ENCODE results near the gene PLGRKT.
"Not testable (repeated sequence)": the region's sequence is repeated elsewhere in the genome, so short reads cannot be mapped to it uniquely, and the experiment has no call there.

PLGRKT gene

DNA sequence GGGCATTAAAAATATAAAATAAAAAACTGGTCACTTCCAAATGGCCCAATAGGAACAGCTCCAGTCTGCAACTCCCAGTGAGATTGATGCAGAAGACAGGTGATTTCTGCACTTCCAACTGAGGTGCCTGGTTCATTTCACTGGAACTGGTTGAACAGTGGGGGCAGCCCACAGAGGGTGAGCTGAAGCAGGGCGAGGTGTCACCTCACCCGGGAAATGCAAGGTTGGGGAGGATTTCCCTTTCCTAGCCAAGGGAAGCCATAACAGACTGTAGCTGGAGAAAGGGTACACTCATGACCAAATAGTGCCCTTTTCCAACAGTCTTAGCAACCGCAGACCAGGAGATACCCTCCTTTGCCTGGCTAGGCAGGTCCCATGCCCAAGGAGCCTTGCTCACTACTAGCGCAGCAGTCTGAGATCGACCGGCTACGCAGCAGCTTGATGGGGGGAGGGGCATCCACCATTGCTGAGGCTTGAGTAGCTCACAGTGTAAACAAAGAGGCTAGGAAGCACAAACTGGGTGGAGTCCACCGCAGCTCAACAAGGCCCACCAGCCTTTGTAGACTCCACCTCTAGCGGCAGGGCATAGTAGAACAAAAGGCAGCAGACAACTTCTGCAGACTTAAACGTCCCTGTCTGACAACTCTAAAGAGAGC lies 110.7 kb downstream of the PLGRKT start:
- Histone ChIP-seq H3K4me3 (ENCODE audit: low read depth in 1 of 5, low read length in 5 of 5) (peak overlapping the region in 2 of 5 donors; percentile 13 to 60), H3K4me1 (ENCODE audit: control insufficient read depth in 5 of 5, insufficient read depth in 5 of 5, low read length in 5 of 5) (no peaks in the 10 kb centered on the region), H3K27ac (ENCODE audit: low read depth, low read length) (no peak overlapping the region), H3K9me3 (ENCODE audit: control insufficient read depth in 5 of 5, low read length in 5 of 5) (no peaks in the 10 kb centered on the region), H3K27me3 (ENCODE audit: control insufficient read depth in 5 of 5, insufficient read depth in 4 of 5, low read length in 5 of 5) (no peaks in the 10 kb centered on the region), H3K36me3 (ENCODE audit: control insufficient read depth in 5 of 5, insufficient read depth in 5 of 5, low read length in 5 of 5) (no peaks in the 10 kb centered on the region), H3K9ac (ENCODE audit: low read length in 5 of 5) (no peak overlapping the region)

DNA sequence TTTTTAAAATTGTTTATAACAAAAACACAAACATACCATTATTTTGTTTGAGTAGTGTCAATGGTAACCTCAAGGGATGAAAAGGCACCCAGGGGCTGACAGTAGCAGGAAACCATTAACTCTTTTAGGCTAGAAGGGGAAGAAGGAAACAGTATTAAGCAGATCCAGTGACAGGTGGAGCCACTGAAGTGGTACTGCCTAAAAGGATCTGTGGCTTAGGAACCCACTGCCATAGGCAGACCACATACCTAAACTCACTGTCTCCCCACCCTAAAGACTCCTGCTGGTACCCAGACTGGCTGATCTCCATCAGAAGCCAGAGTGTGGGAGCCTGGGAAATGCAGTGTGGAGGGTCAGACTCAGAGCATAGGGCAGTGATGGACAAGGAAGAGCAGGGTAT lies 111.5 kb downstream of the PLGRKT start:
- H3K27me3 ChIP-seq (ENCODE audit: control insufficient read depth in 5 of 5, insufficient read depth in 4 of 5, low read length in 5 of 5), result no peaks in the 10 kb centered on the region
- H3K4me1 ChIP-seq (ENCODE audit: control insufficient read depth in 5 of 5, insufficient read depth in 5 of 5, low read length in 5 of 5), result no peaks in the 10 kb centered on the region
- no peak overlapping the region for H3K9ac ChIP-seq (ENCODE audit: low read length in 5 of 5)
- H3K9me3 ChIP-seq (ENCODE audit: control insufficient read depth in 5 of 5, low read length in 5 of 5), result no peaks in the 10 kb centered on the region
- no peak overlapping the region for H3K27ac ChIP-seq (ENCODE audit: low read depth, low read length)
- H3K4me3 ChIP-seq (ENCODE audit: low read depth in 1 of 5, low read length in 5 of 5), result no peak overlapping the region
- H3K36me3 ChIP-seq (ENCODE audit: control insufficient read depth in 5 of 5, insufficient read depth in 5 of 5, low read length in 5 of 5), result no peaks in the 10 kb centered on the region

DNA sequence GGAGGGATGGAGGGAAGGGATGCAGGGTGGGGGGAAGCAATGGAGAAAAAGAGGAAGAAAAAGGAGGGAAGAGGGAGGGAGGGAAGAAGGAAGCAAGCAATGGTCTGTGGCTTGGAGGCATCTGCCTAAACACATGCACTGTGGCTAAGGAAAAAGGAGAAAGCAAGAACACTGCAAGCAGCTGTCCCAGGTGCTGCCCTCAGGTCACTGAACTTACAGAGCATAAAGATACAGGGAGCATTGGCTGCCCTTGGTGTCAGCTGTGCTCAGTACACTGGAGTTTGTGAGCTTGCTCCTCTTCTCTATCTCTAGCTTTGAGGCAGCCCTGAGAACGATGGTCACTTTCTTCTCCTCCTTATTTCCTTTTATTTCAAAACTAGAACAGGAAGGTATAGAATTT lies 116.1 kb downstream of the PLGRKT start:
- not testable (repeated sequence) for H3K9me3 ChIP-seq (ENCODE audit: control insufficient read depth in 5 of 5, low read length in 5 of 5); H3K27me3 ChIP-seq (ENCODE audit: control insufficient read depth in 5 of 5, insufficient read depth in 4 of 5, low read length in 5 of 5); H3K4me3 ChIP-seq (ENCODE audit: low read depth in 1 of 5, low read length in 5 of 5); H3K9ac ChIP-seq (ENCODE audit: low read length in 5 of 5); H3K27ac ChIP-seq (ENCODE audit: low read depth, low read length); H3K36me3 ChIP-seq (ENCODE audit: control insufficient read depth in 5 of 5, insufficient read depth in 5 of 5, low read length in 5 of 5); H3K4me1 ChIP-seq (ENCODE audit: control insufficient read depth in 5 of 5, insufficient read depth in 5 of 5, low read length in 5 of 5)

DNA sequence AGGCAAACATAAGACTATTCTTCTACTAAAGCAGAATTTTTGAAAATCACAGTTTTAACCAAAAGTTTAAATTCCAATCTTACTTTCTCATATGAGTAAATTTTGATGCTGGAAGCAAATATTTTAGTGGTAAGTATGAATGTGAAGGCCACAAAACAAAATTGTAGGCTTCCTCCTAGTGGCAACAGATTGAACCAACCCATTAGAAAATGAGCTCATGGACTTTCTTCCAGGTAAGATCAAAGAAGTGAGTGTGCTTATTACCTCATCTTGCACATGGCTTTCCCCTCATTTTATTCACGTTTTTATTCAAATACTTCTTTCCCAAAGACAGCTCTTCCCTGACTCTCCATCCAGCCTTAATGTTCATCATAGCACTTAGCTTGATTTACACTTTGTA lies 116.7 kb downstream of the PLGRKT start:
- Histone ChIP-seq H3K4me1 (ENCODE audit: control insufficient read depth in 5 of 5, insufficient read depth in 5 of 5, low read length in 5 of 5) (no peaks in the 10 kb centered on the region), H3K4me3 (ENCODE audit: low read depth in 1 of 5, low read length in 5 of 5) (no peak overlapping the region), H3K9me3 (ENCODE audit: control insufficient read depth in 5 of 5, low read length in 5 of 5) (no peaks in the 10 kb centered on the region), H3K27me3 (ENCODE audit: control insufficient read depth in 5 of 5, insufficient read depth in 4 of 5, low read length in 5 of 5) (no peaks in the 10 kb centered on the region), H3K27ac (ENCODE audit: low read depth, low read length) (no peak overlapping the region), H3K9ac (ENCODE audit: low read length in 5 of 5) (no peak overlapping the region), H3K36me3 (ENCODE audit: control insufficient read depth in 5 of 5, insufficient read depth in 5 of 5, low read length in 5 of 5) (no peaks in the 10 kb centered on the region)

DNA sequence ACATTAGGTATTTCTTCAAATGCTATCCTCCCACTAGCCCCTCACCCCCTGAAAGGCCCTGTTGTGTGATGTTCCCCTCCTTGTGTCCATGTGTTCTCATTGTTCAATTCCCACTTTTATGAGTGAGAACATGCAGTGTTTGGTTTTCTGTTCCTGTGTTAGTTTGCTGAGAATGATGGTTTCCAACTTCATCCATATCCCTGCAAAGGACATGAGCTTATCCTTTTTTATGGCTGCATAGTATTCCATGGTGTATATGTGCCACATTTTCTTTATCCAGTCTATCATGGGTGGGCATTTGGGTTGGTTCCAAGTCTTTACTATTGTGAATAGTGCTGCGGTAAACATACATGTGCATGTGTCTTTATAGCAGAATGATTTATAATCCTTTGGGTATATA lies 121.3 kb downstream of the PLGRKT start:
- peaks cover 4 to 19% (median 12%) of the 10 kb centered on the region in 5 donors for H3K9me3 ChIP-seq (ENCODE audit: control insufficient read depth in 5 of 5, low read length in 5 of 5)
- H3K9ac ChIP-seq (ENCODE audit: low read length in 5 of 5); H3K36me3 ChIP-seq (ENCODE audit: control insufficient read depth in 5 of 5, insufficient read depth in 5 of 5, low read length in 5 of 5); H3K4me3 ChIP-seq (ENCODE audit: low read depth in 1 of 5, low read length in 5 of 5); H3K27me3 ChIP-seq (ENCODE audit: control insufficient read depth in 5 of 5, insufficient read depth in 4 of 5, low read length in 5 of 5); H3K4me1 ChIP-seq (ENCODE audit: control insufficient read depth in 5 of 5, insufficient read depth in 5 of 5, low read length in 5 of 5); H3K27ac ChIP-seq (ENCODE audit: low read depth, low read length): not testable (repeated sequence)

DNA sequence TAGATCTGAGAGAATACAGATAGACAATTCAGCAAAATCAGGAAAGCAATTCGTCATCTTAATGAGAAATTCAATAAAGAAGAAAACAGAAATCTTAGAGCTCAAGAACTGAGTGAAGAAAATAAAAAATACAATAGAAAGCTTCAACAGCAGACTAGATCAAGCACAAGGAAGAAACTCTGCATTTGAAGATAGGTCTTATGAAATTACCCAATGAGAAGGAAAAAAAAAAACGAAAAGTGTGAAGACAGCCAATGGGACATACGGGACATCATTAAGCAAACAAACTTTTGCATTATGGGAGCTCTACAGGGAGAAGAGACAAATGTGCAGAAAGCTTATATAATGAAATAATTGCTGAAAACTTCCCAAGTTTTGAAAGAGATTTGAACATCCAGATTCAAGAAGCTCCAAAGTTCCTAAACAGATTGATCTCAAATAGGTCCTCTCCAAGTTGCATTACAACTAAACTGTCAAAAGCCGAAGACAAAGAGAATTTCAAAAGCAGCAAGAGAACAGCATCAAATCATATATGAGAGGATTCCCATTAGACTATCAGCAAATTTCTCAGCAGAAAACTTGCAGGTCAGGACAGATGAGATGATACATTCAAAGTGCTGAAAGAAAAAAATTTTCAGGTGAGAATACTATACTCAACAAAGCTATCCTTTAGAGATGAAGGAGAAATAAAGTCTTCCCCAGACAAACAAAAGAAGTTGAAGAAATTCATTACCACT lies 122.4 kb downstream of the PLGRKT start:
- Histone ChIP-seq H3K27ac (ENCODE audit: low read depth, low read length) (no peak overlapping the region), H3K27me3 (ENCODE audit: control insufficient read depth in 5 of 5, insufficient read depth in 4 of 5, low read length in 5 of 5) (no peaks in the 10 kb centered on the region), H3K36me3 (ENCODE audit: control insufficient read depth in 5 of 5, insufficient read depth in 5 of 5, low read length in 5 of 5) (no peaks in the 10 kb centered on the region), H3K9me3 (ENCODE audit: control insufficient read depth in 5 of 5, low read length in 5 of 5) (peaks cover 4 to 19% (median 12%) of the 10 kb centered on the region in 5 donors), H3K9ac (ENCODE audit: low read length in 5 of 5) (no peak overlapping the region), H3K4me1 (ENCODE audit: control insufficient read depth in 5 of 5, insufficient read depth in 5 of 5, low read length in 5 of 5) (no peaks in the 10 kb centered on the region), H3K4me3 (ENCODE audit: low read depth in 1 of 5, low read length in 5 of 5) (no peak overlapping the region)

DNA sequence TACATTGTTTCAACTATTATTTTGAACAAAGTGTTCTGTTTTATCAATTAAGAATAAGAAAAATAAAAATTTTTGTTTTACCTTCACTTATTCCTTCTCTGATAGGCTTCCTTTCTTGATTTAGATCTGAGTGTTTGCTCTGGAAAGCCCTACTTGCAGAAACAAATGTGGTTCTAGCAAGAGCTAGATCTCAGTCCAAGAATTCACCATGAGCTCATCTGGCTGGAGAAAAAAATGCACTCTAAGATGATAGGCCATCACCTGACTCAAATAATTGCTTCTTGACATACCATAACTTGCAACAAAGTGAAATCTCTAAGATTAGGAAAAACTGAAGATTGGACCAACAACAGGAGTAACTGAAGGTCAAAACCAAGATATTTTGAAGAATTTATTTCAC lies 126.9 kb downstream of the PLGRKT start:
- H3K36me3 ChIP-seq (ENCODE audit: control insufficient read depth in 5 of 5, insufficient read depth in 5 of 5, low read length in 5 of 5), result no peaks in the 10 kb centered on the region
- H3K9ac ChIP-seq (ENCODE audit: low read length in 5 of 5), result no peak overlapping the region
- peaks cover 3 to 19% (median 12%) of the 10 kb centered on the region in 5 donors for H3K9me3 ChIP-seq (ENCODE audit: control insufficient read depth in 5 of 5, low read length in 5 of 5)
- no peaks in the 10 kb centered on the region for H3K4me1 ChIP-seq (ENCODE audit: control insufficient read depth in 5 of 5, insufficient read depth in 5 of 5, low read length in 5 of 5)
- no peaks in the 10 kb centered on the region for H3K27me3 ChIP-seq (ENCODE audit: control insufficient read depth in 5 of 5, insufficient read depth in 4 of 5, low read length in 5 of 5)
- no peak overlapping the region for H3K27ac ChIP-seq (ENCODE audit: low read depth, low read length)
- no peak overlapping the region for H3K4me3 ChIP-seq (ENCODE audit: low read depth in 1 of 5, low read length in 5 of 5)

Measured in subcutaneous abdominal adipose tissue (tissue), 5 donors.